GM18502 (cell line): Measurements from ENCODE around the gene SETDB2.

Experiments
- ATAC-seq: cut with Tn5 transposase; IDR thresholded peaks from one replicate; pipeline ENCODE4 v1.9.1; 2021; ENCODE audit warnings: mild to moderate bottlenecking; ENCODE audit not compliant: unreplicated experiment, poor library complexity

SETDB2 gene

DNA sequence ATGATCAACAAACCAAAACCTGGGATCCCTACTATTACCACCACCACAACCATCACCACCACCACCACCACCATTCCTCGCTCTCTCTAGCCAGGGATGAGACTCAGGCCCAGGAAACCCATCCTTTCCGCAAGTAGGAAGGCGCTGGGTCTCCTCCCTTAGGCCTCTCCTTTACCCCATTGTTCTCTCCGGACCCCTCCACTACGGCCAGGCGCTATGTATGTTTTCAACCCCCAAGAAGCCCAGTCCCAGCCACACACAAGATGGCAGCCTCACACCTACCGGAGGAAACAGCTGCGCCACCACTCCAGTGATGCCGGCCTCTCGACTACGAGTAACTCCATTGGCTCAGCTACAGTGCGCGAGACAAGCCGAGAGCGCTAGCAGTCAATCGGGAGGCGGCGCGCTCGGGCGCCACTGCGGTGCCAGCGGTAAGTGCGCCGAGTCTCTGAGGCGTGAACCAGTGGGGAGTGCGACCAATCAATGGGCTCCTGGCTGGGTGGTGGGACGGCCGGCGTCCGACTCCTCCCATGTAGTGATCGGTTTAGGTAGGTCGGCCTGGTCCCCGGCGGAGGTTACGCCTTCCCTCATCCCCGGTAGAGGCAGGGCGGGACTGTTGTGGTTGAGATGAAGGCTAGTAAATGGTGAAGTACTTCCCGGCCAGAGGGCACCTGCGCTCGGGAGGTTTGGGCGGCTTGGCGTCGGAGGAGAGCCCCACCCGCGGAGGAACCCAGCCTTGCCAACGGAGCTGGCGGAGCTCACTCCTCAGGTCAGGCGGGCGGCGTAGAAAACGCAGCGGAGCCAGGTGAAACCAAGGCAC lies at the start of gene SETDB2, which contains the start of gene CAB39L:
TSS of gene SETDB2 (plus strand) at position 571 of the 820 bp plus-strand sequence. CDS start 7,620 bp downstream, outside the sequence.
TSS of gene CAB39L (minus strand) at position 361 of the 820 bp plus-strand sequence. CDS start 61,154 bp downstream, outside the sequence.
- ATAC-seq: peak; percentile 95

GRCh38 chr13:49395451-49395865 lies 48.6 kb upstream of the SETDB2 start:
- ATAC-seq: no peak

- no peak for ATAC-seq
These were observed 48.1 kb upstream of the SETDB2 start for GRCh38 chr13:49395878-49396380.

GRCh38 chr13:49399801-49400472 lies 44.1 kb upstream of the SETDB2 start:
- ATAC-seq: no peak

GRCh38 chr13:49400755-49401659 lies 43.1 kb upstream of the SETDB2 start:
- peak; percentile 83 for ATAC-seq

DNA sequence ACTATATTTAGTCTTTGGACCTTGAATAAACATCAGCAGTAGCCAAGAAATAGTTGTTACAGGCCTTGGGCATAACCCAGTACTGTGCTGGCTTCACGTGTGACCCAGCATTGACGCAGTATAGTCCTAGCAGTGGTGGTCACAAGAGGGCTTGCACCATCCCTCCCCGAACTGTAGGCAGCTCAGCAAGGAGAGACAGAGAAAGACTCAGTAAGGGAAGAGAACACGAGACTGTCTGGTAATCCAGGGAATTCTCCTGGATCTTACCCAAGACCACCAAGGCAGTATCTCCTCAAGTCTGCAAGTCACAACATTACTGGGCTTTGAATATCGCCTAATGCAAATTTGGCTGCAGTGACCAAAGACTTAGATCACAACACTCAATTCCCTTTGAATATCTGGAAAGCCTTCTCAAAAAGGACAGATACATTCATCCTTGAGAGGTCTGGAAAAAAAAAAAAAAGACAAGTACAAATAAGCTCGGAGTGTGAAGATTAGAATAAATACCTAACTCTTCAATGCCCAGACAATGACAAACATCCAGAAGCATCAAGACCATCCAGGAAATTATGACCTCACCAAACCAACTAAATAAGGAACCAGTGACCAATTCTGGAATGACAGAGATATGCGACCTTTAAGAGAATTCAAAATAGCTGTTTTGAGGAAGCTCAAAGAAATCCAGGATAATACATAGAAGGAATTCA lies 39.9 kb upstream of the SETDB2 start:
- ATAC-seq: no peak

DNA sequence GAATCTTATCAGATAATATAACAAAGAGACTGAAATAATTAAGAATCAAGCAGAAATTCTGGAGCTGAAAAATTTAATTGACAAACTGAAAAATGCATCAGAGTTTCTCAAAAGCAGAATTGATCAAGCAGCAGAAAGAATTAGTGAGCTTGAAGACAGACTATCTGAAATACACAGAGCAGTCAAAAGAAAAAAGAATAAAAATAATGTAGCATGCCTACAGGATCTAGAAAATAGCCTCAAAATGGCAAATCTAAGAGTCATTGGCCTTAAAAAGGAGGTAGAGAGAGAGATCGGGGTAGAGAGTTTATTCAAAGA lies 39.4 kb upstream of the SETDB2 start:
- no peak for ATAC-seq

GRCh38 chr13:49407068-49407467 lies 37.0 kb upstream of the SETDB2 start:
- ATAC-seq: no peak

DNA sequence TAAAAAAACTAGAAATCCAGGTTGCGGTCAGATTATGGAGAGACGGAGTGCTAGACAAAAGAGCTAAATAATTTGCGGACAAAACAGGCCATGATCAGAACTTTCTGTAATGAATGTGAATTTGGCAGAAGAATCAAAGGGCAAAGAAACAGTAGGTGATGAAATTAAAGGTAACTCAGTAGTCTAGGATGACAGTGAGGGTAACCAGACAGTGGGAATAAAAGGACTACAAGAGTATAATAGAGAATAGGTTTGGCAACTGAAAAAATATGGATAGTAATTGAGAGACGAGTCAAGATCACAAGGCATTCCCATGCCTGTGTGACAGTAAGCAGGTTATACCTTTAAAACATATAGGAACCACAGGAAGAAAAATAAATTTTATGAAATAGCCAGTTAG lies 36.1 kb upstream of the SETDB2 start:
- no peak for ATAC-seq

DNA sequence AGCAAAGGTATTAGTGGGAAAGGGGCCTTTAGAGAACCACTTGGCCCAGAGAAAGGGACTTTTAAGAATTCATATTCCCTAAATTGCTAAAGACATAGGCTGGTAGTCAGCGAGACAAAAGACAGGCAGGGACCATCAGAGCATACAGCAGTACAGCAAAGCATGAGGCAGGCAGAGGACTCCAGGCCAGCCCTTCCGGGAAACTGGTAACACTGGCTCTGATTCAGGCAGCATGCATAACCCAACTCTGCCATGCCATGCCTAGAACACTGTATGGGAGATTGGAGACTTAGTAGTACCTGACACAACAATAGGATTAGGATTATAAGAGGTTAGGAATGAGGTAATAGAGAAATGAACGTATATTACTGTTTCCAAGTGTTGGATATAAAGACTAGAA lies 35.1 kb upstream of the SETDB2 start:
- ATAC-seq: no peak

DNA sequence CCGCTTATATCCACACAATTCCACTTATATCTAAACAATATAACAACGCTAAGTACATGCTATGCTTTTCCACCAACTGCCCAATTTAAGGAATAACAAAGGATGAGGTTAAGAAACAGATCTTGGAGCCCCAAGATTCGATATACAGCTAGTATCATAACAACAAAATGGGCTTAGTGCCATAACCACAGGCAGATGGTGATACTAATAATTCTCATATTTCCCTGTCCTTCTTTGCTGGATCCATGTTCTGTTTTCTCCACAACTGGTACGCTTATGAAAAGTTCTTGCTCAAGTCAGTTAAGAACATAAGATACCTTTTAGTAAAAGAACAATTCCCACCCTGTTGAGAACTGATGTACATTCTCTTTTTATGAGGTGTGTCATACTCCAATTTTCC lies 34.1 kb upstream of the SETDB2 start:
- ATAC-seq: no peak

DNA sequence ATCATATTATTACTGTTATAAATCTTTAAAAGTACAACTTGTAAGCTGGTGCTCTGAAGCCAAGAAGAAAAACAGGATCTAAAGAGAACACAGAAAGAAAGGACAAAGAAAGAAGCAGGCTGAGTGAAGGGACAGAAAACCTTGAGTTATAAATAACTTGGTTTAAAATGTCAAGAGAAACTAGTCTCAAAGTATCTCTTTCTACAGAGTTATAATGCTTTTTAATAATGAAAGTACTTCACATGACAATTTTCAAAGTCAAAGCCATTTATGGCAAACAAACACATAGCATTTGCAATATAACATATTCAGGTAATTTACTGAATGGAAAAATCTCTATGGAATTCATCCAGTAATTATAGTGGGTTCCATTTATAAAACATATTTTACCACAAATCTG lies 33.6 kb upstream of the SETDB2 start:
- no peak for ATAC-seq

- no peak for ATAC-seq
These were observed 32.7 kb upstream of the SETDB2 start for GRCh38 chr13:49411353-49411752.

DNA sequence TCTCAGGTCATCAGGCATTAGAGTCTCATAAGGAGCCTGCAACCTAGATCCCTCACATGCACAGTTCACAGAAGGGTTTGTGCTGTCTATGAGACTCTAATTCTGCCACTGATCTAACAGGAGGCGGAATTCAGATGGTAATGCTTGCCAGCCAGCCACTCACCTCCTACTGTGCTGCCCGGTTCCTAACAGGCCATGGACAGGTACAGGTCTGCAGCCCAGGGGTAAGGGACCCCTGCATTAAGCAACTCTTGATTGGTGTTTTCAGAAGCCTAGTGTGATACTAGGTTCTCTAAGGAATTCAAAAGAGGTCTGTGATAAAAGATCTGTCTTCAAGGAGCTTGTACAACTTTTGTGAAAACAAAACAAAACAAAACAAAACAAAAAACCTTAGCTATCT lies 31.3 kb upstream of the SETDB2 start:
- ATAC-seq: no peak

- ATAC-seq: no peak
These were observed 26.9 kb upstream of the SETDB2 start for GRCh38 chr13:49417161-49417560.

GRCh38 chr13:49418206-49418605 lies 25.9 kb upstream of the SETDB2 start:
- no peak for ATAC-seq

GRCh38 chr13:49419276-49419675 lies 24.8 kb upstream of the SETDB2 start:
- ATAC-seq: no peak

DNA sequence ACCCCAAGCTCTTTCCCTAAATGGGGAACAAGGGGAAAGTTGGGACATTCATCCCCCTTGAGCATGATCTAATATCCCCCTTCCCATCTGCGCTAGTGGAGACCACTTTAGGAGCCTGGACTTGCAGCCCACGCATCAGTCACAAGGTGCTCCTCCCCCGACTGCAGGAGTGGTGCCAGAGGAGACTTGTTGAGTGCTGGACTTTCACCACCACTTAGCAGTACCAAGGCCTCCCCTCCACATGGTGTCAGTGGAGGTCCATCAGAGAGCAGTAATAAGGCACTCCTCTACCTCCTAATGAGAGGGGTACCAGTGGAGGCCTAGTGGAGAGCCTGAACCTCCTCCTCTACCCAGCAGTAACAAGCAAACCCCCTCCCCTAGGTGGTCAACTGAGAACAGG lies 22.7 kb upstream of the SETDB2 start:
- ATAC-seq: peak; percentile 73

DNA sequence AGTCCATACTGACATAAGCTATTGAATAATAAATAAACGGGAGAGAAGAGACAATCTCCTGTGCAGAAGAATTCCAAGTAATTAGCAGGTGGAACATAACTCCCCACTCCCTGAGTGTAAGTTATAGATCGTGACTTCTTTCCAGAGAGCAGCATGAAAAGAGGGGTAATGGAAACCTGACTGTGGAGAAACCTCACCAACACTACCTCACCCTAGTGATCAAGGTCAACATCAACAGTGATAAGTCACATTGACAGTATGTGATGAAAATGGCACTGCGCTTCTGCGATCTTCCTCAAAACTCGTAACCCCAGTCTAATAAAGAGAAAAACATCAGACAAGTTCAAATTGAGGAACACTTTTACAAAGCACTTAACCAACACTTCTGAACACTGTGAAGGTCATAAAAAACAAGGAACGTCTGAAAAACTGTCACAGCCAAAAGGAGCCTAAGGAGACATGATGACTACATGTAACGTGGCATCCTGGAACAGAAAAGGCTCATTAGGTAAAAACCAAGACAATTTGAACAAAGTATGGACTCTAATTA lies 20.0 kb upstream of the SETDB2 start:
- ATAC-seq: no peak
